ENCODE data around the gene ATP6V0E2.

DNA sequence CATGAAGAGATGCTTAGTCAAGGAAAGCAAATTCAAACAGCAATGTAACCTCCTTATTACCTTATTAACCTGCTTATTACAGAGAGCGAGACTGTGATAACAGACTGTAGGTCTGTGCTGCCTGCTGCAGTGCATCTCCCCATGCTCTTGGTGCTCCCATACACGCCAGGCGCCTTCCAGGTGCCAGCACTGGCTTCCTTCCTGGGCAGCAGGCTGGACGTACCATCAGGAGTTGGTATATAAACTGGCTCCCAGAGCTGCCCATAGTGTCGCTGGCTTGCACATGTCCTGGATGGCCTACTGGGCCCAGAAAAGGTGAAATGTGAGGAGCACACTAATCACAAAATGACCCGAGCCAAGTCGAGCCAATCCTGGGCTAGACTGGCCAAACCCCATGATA lies 13.5 kb downstream of the ATP6V0E2 start:
- no peak for TF ChIP-seq POLR2A (IDR thresholded peaks at IDR 0.05)
- TF ChIP-seq, protein P1, sequence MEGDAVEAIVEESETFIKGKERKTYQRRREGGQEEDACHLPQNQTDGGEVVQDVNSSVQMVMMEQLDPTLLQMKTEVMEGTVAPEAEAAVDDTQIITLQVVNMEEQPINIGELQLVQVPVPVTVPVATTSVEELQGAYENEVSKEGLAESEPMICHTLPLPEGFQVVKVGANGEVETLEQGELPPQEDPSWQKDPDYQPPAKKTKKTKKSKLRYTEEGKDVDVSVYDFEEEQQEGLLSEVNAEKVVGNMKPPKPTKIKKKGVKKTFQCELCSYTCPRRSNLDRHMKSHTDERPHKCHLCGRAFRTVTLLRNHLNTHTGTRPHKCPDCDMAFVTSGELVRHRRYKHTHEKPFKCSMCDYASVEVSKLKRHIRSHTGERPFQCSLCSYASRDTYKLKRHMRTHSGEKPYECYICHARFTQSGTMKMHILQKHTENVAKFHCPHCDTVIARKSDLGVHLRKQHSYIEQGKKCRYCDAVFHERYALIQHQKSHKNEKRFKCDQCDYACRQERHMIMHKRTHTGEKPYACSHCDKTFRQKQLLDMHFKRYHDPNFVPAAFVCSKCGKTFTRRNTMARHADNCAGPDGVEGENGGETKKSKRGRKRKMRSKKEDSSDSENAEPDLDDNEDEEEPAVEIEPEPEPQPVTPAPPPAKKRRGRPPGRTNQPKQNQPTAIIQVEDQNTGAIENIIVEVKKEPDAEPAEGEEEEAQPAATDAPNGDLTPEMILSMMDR (IDR thresholded peaks at IDR 0.05), result no peak
- TF ChIP-seq EP300 (IDR thresholded peaks at IDR 0.05), result no peak

All from ovary (tissue), 3 donors.